Suppressor macrophage (primary cell): ENCODE results near the gene CPSF4.
A peak's percentile ranks its signal among the peaks of the same experiment; 100 is the strongest.
"Not testable (repeated sequence)": the region's sequence is repeated elsewhere in the genome, so short reads cannot be mapped to it uniquely, and the experiment has no call there.

ENCODE experiments used
- DNase-seq, 4 experiments: peaks; one replicate each; pipeline ENCODE4 v3.0.0-alpha.2; 2020 to 2022

Gene CPSF4

GRCh38 chr7:99408379-99409191 is 30.2 kb upstream of the CPSF4 start, which contains the start of the genes BUD31 and PDAP1:
Gene BUD31, plus strand, starts transcription at chr7:99408969. Its CDS starts 2,124 bp downstream, at chr7:99411093.
Gene PDAP1, minus strand, starts transcription at chr7:99408597. Its CDS starts 49 bp downstream, at chr7:99408548.
- DNase-seq: peak; percentile 95 to 97 (median 96)

- DNase-seq: peak in 2 of 4 experiments; percentile 26 to 28
These were observed 29.6 kb upstream of the CPSF4 start for GRCh38 chr7:99409192-99409572.

- DNase-seq: peak in 2 of 4 experiments; percentile 13 to 28
These were observed 28.9 kb upstream of the CPSF4 start for GRCh38 chr7:99409806-99410205.

GRCh38 chr7:99410635-99411034 is 28.1 kb upstream of the CPSF4 start:
- no peak for DNase-seq

GRCh38 chr7:99415513-99416127 is 23.1 kb upstream of the CPSF4 start:
- peak; percentile 35 to 54 (median 42) for DNase-seq

GRCh38 chr7:99418260-99418659 is 20.5 kb upstream of the CPSF4 start:
- no peak for DNase-seq

- DNase-seq: no peak
These were observed 19.3 kb upstream of the CPSF4 start for GRCh38 chr7:99419323-99420021.

GRCh38 chr7:99420213-99420612 is 18.5 kb upstream of the CPSF4 start:
- DNase-seq: no peak

- no peak for DNase-seq
These were observed 17.8 kb upstream of the CPSF4 start for GRCh38 chr7:99420986-99421385.

- no peak for DNase-seq
These were observed 16.6 kb upstream of the CPSF4 start for GRCh38 chr7:99422186-99422585.

- no peak for DNase-seq
These were observed 16.1 kb upstream of the CPSF4 start for GRCh38 chr7:99422625-99423024.

GRCh38 chr7:99424932-99425730 is 13.6 kb upstream of the CPSF4 start:
- DNase-seq: no peak

GRCh38 chr7:99428972-99429566 is 9.7 kb upstream of the CPSF4 start:
- no peak for DNase-seq

GRCh38 chr7:99429756-99430155 is 9.0 kb upstream of the CPSF4 start:
- no peak for DNase-seq

GRCh38 chr7:99431756-99432540 is 6.8 kb upstream of the CPSF4 start:
- not testable (repeated sequence) for DNase-seq

- DNase-seq: no peak
These were observed 5.6 kb upstream of the CPSF4 start for GRCh38 chr7:99433158-99433557.

GRCh38 chr7:99437946-99438572 is 684 bp upstream of the CPSF4 start:
- no peak for DNase-seq

GRCh38 chr7:99440195-99440594 is 1.5 kb downstream of the CPSF4 start:
- no peak for DNase-seq

- DNase-seq: no peak
These were observed 7.4 kb downstream of the CPSF4 start for GRCh38 chr7:99446096-99446495.

GRCh38 chr7:99447943-99448342 is 9.2 kb downstream of the CPSF4 start:
- peak in 2 of 4 experiments; percentile 13 to 30 for DNase-seq

GRCh38 chr7:99448855-99449254 is 10.1 kb downstream of the CPSF4 start:
- DNase-seq: no peak
